HG03571 (cell line): ENCODE data around the gene CTXND1.

Source experiments
- ATAC-seq: cut with Tn5 transposase; IDR thresholded peaks from one replicate; pipeline ENCODE4 v1.9.1; 2021; ENCODE audit not compliant: unreplicated experiment

Gene CTXND1

GRCh38 chr15:80210611-80211573, 41.1 kb downstream of the CTXND1 start:
- no peak for ATAC-seq

GRCh38 chr15:80208758-80209734, 43.0 kb downstream of the CTXND1 start:
- no peak for ATAC-seq

GRCh38 chr15:80207887-80208286, 44.1 kb downstream of the CTXND1 start:
- no peak for ATAC-seq

GRCh38 chr15:80204231-80204630, 47.8 kb downstream of the CTXND1 start:
- ATAC-seq: no peak

- no peak for ATAC-seq
Measured at GRCh38 chr15:80203361-80203885, 48.6 kb downstream of the CTXND1 start.

GRCh38 chr15:80202641-80203360, 49.2 kb downstream of the CTXND1 start:
- ATAC-seq: no peak

- no peak for ATAC-seq
Measured at GRCh38 chr15:80202016-80202315, 50.0 kb downstream of the CTXND1 start.

- ATAC-seq: no peak
Measured at GRCh38 chr15:80201256-80202015, 50.6 kb downstream of the CTXND1 start.

GRCh38 chr15:80199869-80200268, 52.1 kb downstream of the CTXND1 start:
- ATAC-seq: no peak

GRCh38 chr15:80199366-80199765, 52.6 kb downstream of the CTXND1 start:
- ATAC-seq: no peak

GRCh38 chr15:80194914-80195313, 57.1 kb downstream of the CTXND1 start:
- no peak for ATAC-seq

- no peak for ATAC-seq
Measured at GRCh38 chr15:80194186-80194585, 57.8 kb downstream of the CTXND1 start.

- no peak for ATAC-seq
Measured at GRCh38 chr15:80191897-80192595, 60.0 kb downstream of the CTXND1 start.

GRCh38 chr15:80191198-80191597, 60.8 kb downstream of the CTXND1 start:
- ATAC-seq: no peak

- no peak for ATAC-seq
Measured at GRCh38 chr15:80188251-80188650, 63.8 kb downstream of the CTXND1 start.

- no peak for ATAC-seq
Measured at GRCh38 chr15:80186597-80186996, 65.4 kb downstream of the CTXND1 start.

GRCh38 chr15:80186066-80186465, 65.9 kb downstream of the CTXND1 start:
- no peak for ATAC-seq

GRCh38 chr15:80185152-80185551, 66.9 kb downstream of the CTXND1 start:
- ATAC-seq: no peak

GRCh38 chr15:80184554-80184953, 67.5 kb downstream of the CTXND1 start:
- no peak for ATAC-seq
